Stimulated activated CD4-positive, alpha-beta T cell treated with anti-CD3 and anti-CD28 coated beads, Interleukin-4, amount 100 ng/mL, for 48 hours (primary cell): ENCODE data around the gene ANKRD52.
A peak's percentile ranks its signal among the peaks of the same experiment; 100 is the strongest.
"Not testable (repeated sequence)": the region's sequence is repeated elsewhere in the genome, so short reads cannot be mapped to it uniquely, and the experiment has no call there.

ENCODE experiments used
- DNase-seq, 2 donors: peaks; one replicate each; pipeline ENCODE4 v3.0.0-alpha.2; 2020; ENCODE audit warnings: low read depth in 2 of 2

The ANKRD52 gene

DNA sequence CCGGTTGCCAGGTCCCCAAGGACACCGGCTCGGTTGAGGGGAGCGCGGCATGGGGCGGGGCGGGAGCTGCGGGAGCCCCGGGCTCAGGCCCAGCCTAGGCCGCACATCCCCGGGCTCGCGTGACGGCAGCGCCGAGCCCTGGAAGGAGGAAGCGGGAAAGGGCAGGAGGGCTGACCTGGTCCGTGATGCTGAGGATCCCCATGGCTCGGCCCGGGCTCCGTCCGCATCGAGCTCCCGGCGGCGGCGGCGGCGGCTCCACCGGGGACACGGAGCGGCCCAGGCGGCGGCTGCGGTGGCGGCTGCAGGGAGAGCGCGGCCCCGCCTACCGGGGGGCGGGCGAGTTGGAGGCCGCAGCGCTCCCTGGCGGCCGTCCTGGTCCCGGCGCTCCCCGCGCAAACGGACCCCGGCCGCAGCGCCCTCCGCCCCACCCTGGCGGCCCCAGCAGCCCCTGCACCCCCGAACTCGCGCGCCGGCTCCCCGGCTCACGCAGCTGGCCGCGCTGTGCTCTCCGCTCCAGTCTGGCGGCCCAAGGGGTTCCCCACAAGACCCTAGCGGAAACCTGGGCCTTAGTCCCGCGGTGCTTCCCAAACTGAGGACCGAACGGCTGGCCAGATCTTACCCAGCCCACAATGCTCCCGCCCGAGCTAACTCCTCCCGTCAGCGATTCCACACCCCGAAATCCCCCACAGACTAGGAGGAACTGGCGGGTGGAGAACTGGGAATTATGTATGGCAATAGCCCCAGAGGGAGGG lies at the start of gene ANKRD52:
Gene ANKRD52 (minus strand): TSS at position 317 of the 752 bp plus-strand sequence. CDS start 115 bp downstream, at position 202.
- DNase-seq: peak; percentile 75 to 77

DNA sequence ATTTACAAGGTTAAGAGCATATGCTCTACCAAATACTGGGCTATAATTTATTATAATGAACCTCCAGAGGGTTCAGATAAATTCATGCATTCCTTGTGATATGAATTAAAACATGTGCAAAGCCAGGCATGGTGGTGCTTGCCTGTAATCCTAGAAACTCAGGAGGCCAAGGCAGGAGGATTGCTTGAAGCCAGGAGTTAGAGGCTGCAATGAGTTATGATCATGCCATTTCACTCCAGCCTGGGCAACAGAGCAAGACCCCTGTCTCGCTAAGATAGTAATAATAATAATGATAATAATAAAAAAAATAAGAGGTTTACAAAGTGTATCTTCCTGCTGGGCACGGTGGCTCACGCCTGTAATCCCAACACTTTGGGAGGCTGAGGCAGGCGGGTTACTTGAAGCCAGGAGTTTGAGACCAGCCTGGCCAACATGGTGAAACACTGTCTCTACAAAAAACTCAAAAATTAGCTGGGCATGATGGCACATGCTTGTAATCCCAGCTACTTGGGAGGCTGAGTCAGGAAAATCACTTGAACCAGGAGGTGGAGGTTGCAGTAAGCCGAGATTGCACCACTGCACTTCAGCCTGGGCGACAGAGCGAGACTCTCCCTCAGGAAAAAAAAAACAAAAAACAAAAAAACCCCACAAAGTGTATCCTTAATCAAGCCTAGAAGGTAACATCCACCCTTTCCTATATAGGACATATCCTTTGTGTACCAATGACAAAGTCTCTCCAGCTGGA lies 49.2 kb upstream of the ANKRD52 start:
- DNase-seq: no peak

DNA sequence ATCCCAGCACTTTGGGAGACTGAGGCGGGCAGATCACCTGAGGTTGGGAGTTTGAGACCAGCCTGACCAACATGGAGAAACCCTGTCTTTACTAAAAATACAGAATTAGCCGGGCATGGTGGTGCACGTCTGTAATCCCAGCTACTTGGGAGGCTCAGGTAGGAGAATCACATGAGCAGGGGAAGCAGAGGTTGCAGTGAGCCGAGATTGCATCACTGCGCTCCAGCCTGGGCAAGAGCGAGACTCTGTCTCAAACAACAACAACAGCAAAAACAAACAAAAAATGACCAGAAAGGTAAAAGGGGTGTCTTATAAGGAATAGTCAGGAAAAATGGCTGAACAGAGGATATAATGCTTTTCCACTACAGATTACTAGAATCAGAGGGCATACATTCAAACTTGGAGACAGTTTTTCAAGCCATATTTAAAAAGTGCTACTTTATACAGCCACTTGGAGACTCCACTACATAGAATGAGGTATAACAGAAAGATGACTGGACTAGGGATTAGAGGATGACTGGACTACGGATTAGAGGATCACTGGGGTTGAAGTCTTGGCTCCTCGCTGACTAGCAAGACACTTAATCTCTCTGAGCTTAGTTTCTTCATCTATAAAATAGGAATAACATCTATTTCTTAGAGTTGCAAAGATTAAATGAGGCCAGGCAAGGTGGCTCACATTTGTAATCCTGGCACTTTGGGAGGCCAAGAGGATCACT lies 46.8 kb upstream of the ANKRD52 start:
- DNase-seq: no peak

GRCh38 chr12:56304276-56304675 lies 46.1 kb upstream of the ANKRD52 start:
- DNase-seq: no peak

GRCh38 chr12:56300644-56301464 lies 42.7 kb upstream of the ANKRD52 start:
- no peak for DNase-seq

GRCh38 chr12:56299853-56300643 lies 41.9 kb upstream of the ANKRD52 start, which contains the start of gene CS:
Gene CS (minus strand): TSS chr12:56300330. CDS start chr12:56300201, 129 bp downstream.
- peak; percentile 97 to 98 for DNase-seq

DNA sequence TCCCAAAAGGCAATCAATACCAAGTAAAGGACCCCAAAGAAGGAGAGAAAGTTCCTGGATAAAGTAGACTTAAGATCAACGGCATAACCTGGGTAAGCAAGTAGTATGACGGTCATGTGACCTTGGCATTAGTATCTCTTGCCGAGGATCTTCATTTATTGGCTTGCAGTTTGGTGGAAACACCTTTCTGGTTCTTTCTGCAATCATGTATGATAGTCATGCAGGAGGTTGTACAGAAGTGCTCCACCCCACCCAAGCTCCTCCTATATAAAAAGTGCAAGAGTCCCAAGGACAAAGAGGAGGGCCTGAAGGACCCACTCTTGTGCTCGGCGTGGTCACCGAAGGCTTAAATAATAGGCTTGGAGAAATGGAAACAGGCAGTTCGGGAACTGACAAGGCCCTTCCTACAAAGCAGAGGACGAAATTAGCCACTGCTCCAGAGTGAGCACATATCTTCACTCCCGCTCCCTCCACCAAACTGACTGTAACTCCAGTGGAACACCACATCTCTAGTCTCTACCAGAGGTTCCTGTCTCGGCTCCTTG lies 41.2 kb upstream of the ANKRD52 start:
- DNase-seq: no peak

DNA sequence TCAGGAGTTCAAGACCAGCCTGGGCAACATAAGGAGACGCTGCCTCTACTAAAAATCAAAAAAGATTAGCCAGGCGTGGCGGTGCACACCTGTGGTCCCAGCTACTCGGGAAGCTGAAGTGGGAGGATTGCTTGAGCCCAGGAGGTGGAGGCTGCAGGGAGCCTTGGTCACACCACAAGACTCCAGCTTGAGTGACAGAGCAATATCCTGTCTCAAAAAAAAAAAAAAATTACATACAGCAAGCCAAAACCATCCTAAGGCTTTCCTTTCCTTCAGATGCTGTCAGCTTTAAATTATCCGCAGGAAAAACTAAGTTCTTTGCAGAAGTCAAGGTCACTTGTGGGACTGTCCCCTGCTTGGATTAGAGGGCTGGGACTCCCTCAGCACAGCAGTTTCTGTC lies 40.6 kb upstream of the ANKRD52 start:
- DNase-seq: no peak

DNA sequence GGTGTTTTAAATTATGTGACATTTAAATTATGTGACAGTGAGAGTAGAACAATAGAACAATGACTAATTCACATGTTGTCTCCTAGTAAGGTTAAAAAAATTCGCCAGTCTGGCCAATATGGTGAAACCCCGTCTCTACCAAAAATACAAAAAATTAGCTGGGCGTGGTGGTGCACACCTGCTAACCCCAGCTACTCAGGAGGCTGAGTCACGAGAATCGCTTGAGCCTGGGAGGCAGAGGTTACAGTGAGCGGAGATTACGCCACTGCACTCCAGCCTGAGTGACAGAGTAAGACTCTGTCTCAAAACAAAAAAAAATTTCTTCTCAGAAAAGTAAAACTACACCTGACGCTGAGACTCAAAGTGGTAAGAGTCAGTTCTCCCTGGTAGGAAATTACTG lies 39.2 kb upstream of the ANKRD52 start:
- no peak for DNase-seq

GRCh38 chr12:56296295-56296694 lies 38.1 kb upstream of the ANKRD52 start:
- no peak for DNase-seq

DNA sequence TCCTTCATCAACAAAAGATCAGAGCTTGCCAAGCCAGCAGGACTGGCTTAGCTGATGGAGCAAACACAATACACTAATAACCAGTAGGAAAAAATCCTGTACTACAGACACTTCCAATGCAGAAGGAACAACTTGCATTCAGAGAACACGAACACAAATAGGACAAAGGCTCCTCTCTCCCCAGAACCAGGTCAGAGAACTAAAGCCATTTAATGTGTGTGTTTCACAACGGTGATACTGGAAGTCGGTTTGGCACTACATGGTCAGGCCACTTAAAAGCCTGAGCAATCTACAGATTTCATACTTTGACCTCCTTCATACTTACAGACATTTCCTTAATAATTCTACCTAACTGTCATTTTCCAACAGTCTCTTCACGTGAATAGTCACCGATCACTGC lies 35.6 kb upstream of the ANKRD52 start:
- DNase-seq: no peak

DNA sequence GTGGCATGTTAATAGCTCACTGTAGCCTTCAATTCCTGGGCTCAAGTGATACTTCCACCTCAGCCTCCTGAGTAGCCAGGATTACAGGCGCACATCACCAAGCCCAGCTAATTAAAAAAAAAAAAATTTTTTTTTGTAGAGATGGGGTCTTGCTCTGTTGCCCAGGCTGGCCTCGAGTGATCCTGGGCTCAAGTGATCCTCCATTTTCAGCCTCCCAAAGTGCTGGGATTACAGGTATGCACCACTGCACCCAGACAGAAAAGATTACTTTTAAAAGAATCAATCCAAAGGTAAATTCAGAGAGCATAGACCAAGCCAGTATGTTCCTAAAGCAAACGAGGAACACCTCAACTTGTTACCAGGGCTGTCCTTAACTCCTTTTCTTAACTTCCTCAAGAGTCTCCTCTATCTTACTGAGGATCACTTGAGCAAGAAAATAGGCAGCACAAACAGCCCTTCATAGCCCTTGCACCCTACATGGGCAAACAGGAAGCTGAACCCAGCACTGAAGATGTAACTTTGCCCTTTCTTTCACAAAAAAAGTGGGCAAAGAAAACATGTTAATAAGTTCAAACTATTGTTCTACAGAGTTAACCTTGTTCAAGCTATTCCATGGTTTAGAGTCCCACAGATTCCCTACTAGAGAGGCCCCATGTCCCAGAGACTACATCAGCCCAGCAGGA lies 30.7 kb upstream of the ANKRD52 start:
- DNase-seq: no peak

DNA sequence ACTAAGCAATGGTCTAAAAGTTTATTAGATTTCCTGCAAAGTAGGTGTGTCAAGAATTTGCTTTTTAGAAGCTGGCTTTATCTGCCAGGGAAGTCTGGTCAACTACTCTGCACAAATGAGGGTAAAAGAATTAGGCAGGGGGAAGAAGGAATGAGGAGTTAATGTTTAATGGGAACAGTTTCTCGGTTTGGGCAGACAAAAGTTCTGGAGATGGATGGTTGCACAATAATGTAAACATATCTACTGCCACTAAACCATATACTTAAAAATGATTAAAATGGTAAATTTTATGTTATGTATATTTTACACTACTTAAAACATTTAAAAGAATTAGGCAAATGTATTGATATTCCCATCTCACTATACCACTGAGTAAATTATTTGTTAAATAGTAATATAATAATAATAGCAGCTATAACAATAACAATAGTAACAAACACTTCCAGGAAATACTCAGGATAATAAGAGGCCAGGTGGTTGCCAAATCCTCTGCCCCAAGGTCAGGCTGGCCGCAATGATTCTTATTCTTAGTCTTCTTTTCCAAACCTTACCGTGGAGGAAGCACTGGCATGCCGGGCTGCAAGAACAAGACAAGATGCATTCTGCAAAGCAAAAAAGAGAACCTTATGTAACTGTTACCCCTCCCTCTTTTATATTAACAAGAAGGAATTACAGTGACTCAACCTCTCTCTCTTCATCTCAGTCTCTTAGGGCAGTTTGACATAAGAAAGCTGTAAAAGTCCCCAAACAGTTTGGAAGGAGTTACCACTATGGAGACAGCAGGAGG lies 28.1 kb upstream of the ANKRD52 start:
- DNase-seq: no peak

DNA sequence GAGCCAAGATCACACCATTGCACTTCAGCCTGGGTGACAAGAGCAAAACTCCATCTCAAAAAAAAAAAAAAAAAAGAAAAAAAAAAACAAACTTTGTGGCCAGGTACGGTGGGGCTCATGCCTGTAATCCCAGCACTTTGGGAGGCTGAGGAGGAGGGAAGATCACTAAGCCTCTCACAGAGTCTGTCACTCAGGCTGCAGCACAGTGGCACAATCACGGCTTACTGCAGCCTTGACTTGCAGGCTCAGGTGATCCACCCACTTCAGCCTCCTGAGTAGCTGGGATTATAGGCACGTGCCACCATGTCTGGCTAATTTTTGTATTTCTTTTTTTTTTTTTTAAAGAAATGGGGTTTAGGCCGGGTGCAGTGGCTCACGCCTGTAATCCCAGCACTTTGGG lies 26.1 kb upstream of the ANKRD52 start:
- DNase-seq: not testable (repeated sequence)

- DNase-seq: no peak
Observed at GRCh38 chr12:56282579-56282978, 24.4 kb upstream of the ANKRD52 start.

GRCh38 chr12:56282030-56282429 lies 23.8 kb upstream of the ANKRD52 start:
- no peak for DNase-seq

GRCh38 chr12:56280849-56281248 lies 22.7 kb upstream of the ANKRD52 start:
- no peak for DNase-seq

- no peak for DNase-seq
Observed at GRCh38 chr12:56278905-56279304, 20.7 kb upstream of the ANKRD52 start.

DNA sequence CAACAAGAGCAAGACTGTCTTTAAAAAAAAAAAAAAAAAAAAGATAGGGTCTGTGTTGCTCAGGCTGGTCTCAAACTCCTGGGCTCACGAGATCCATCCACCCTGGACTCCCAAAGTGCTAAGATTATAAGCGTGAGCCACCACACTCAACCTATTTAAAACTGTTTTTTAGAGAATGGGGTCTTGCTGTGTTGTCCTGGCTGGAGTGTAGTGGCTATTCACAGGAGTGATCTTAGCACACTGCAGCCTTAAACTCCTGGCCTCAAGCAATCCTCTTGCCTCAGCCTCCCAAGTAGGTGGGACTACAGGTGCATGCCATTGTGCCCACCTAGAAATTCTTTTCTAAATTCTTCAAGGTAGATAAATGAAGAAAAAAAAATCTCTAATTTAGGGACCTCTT lies 16.1 kb upstream of the ANKRD52 start:
- no peak for DNase-seq
